Inflammatory macrophage treated with lipopolysaccharide for 1 hour (primary cell): Measurements from ENCODE around the gene HMCN1.

Experiments used
- DNase-seq, 2 donors: peaks; one replicate each; pipeline ENCODE4 v3.0.0-alpha.2; 2020 to 2022

HMCN1 gene

GRCh38 chr1:186213225-186213607 is 479.0 kb downstream of the HMCN1 start:
- DNase-seq: no peak

DNA sequence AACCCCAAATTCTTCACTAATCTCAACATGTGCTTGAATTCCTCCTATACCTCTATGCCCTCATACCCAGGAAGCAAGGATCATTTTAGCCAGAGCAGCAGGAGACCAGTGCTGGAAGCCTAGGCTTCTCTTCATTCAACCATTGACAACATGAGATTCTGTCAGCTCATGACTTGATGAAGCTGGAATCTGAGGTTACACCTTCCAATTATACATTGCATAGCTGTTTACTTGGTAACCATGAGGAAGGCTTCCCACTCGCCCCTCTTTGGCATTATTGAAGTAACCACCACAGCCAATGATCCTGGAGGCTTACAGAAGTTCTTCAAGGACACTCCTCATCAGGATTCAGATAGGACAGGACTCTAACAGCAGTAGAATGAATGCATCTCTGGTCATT is 480.6 kb downstream of the HMCN1 start:
- no peak for DNase-seq

DNA sequence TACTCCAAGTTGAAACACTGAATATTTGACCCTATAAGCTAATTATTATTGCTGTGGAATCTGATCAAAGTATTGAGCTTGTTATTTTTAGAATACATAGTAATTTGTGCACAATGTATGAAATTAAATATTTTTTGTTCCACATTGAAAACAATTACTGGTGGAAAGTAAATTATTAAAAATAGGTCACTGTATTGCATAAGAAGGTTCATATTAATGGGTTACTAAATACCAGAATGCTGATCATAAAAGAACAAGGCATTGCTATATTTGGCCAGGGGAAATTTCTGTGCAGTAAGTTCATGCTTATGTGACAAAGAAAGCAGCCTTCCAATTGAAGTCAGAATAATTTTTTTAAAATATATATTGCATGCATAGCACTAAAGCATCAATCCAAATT is 481.4 kb downstream of the HMCN1 start:
- DNase-seq: no peak

- DNase-seq: peak in 1 of 2 donors; percentile 0
Observed at GRCh38 chr1:186218654-186219352, 484.6 kb downstream of the HMCN1 start.

DNA sequence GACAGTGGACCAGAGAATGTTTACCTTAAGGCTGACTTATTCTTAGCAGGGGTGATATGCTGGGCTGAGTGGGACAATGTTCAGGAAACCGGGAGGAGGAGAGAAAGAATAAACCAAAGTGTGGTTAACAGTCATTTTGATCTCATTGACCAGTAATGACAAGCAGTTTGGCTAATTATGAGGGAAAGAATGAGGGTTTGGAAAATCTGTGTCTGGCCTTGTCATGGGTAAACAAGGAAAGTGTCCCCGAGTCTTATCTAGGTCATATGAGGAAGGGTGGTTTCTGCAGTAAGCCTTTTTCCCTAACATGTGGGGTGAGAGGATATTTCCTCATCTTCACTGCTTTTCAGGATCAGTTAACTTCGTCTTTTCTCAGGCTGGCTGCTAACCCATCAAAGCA is 485.9 kb downstream of the HMCN1 start:
- DNase-seq: no peak

GRCh38 chr1:186220911-186221310 is 486.7 kb downstream of the HMCN1 start:
- no peak for DNase-seq

GRCh38 chr1:186225096-186225495 is 490.9 kb downstream of the HMCN1 start:
- peak in 1 of 2 donors; percentile 6 for DNase-seq

DNA sequence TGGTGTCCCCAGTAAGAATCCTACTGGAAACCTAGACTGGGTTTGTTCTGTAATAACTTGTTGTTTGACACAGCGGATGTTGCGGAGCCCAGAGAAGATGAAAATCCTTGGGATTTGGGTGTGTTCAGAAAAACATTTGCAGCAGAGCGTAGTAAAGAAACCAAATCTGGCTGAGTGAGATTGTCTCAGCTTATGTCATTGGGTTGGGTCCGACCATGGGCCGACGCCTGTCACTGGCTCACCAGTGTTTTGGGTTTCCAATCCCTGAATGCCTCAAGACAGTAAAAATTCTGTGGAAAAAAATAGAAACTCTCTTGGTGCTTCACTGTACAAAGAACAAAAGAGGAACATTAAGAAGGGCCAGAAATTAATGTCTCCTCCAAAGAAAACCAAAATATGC is 494.6 kb downstream of the HMCN1 start:
- no peak for DNase-seq

DNA sequence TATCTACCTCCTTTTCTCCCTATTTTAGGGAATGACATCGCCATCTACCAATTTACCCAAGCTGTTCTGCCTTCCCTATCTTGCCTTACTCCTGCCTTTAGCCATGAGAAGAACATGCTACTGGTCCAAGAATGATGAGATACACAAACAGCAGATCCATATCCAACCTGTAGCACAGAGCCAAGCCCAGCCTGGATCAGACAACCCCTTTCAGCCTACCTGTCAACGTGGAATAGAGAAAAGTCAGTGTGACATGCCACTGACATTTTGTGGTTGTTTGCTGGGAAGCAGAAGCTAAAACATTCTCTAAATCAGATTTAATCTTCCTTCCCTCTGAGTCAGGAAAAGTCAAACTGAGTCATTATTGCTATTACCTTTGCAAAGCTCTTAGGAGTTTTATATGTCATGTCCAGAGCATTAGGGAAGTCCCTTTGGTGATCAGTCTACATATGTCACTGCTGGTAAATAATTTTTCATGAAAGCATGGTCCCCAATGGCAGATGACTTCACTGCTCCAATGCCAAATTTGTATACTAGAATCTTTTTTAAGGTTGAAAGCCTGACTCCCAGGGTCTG is 497.8 kb downstream of the HMCN1 start:
- no peak for DNase-seq

- DNase-seq: no peak
Observed at GRCh38 chr1:186234976-186235686, 500.9 kb downstream of the HMCN1 start.

GRCh38 chr1:186235696-186236095 is 501.5 kb downstream of the HMCN1 start:
- no peak for DNase-seq

GRCh38 chr1:186236921-186237320 is 502.7 kb downstream of the HMCN1 start:
- no peak for DNase-seq

- no peak for DNase-seq
Observed at GRCh38 chr1:186239171-186239570, 505.0 kb downstream of the HMCN1 start.

DNA sequence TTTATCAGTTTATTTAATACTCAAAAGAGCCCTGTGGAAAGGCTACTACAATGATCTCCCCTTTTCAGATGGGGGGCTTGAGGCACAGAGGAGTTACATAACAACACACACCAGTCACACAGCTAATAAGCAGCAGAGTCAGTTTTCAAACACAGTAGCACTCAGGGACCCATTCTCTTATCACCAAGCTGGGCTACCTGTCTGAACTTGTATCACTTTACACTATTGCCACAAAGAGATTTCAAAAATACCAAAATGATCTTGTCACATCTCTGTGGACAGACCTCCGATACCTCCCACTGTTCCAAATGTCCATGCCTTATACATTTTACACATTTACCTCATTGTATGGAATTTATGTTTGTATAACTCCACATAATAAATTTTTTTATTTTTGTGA is 506.2 kb downstream of the HMCN1 start:
- DNase-seq: no peak
